ENCODE measurements around the gene LYSET.
"Not testable (repeated sequence)": the region's sequence is repeated elsewhere in the genome, so short reads cannot be mapped to it uniquely, and the experiment has no call there.

The LYSET gene

GRCh38 chr14:93169619-93170018 is 15.5 kb upstream of the LYSET start:
- DNase-seq, result not testable (repeated sequence)

GRCh38 chr14:93170141-93170540 is 15.0 kb upstream of the LYSET start:
- not testable (repeated sequence) for DNase-seq

DNA sequence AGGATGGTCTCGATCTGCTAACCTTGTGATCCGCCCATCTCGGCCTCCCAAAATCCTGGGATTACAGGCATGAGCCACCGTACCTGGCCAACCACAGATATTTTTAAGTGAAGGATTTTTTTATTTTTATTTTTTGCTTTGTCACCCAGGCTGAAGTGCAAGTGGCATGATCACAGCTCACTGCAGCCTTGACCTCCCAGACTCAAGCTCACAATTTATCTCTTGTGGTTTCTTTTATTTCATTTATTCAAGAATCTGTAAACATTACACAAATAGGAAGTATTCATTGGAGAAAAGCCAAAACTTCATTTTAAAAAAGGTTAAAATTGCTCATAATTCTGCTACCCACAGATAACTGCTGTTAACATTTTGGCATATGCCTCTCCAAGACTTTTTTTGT is 13.7 kb upstream of the LYSET start:
- no peak for DNase-seq

- DNase-seq, result no peak
These were observed 11.1 kb upstream of the LYSET start for GRCh38 chr14:93173943-93174395.

GRCh38 chr14:93174731-93175130 is 10.4 kb upstream of the LYSET start:
- not testable (repeated sequence) for DNase-seq

- no peak for DNase-seq
These were observed 9.6 kb upstream of the LYSET start for GRCh38 chr14:93175492-93175891.

DNA sequence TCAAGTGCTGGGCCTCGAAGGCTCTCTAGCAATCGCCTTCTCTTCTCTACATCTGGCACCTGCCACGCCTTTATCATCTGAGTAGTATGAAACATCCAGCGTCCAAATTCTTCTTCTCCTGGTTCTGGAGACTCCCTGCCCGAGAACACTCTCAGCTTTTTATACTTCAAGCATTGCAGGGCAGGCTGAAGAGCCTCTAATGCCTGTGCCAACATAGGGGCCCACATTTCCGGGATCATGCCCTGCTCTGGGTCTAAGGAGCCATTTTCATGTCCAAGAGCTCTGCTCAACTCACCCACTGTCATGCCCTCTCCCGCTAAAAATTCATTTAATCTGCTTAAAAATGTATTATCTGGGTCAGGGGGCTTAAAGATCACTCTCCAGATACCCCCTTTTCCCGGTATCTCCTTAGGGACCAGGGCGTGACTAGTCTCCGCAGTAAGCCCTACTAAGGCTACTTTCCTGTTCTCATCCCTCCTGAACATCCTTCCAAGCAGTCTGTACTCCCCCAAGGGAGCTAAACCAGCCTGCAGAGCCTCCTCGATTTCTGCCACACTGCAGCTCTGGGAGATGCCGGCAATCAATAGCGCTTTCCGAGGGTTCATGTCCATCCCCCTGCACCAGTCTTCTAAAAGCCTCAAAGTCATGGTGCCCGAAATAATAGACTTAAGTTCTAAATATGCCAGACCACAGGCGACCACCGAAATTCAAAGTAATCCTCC is 1.4 kb upstream of the LYSET start:
- no peak for DNase-seq

- no peak for DNase-seq
These were observed 218 bp downstream of the LYSET start for GRCh38 chr14:93185349-93185720.

DNA sequence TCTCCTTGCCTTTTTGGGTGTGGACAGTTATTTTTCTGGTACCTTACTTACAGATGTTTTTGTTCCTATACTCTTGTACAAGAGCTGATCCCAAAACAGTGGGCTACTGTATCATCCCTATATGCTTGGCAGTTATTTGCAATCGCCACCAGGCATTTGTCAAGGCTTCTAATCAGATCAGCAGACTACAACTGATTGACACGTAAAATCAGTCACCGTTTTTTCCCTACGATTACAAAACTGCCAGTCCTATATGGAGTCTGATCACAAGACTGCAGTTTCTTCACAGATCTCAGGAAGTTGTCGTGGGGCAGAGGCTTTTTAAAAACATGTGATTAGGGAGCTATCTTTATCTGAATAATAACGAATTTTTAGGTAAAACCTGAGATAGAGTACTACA is 1.3 kb downstream of the LYSET start:
- no peak for DNase-seq

GRCh38 chr14:93186956-93187355 is 1.8 kb downstream of the LYSET start:
- DNase-seq, result no peak

GRCh38 chr14:93195316-93195999 is 10.3 kb downstream of the LYSET start:
- no peak for DNase-seq

DNA sequence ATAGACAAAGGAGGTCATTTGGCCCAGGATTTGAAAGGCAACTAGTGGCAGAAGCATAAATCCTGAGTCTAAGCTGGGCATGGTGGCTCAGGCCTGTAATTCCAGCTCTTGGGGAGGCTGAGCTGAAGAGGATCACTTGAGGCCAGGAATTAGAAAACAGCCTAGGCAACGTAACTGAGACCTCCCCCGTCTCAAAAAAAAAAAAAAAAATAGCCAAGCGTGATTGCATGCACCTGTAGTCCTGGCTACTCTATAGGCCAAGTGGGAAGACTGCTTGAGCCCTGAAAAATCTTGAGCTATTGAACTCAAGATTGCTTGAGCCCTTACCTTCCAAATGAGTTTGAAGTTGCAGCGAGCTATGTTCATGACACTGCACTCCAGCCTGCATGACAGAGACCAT is 13.9 kb downstream of the LYSET start:
- no peak for DNase-seq

- DNase-seq, result no peak
These were observed 15.4 kb downstream of the LYSET start for GRCh38 chr14:93200553-93200952.

- DNase-seq, result no peak
These were observed 16.1 kb downstream of the LYSET start for GRCh38 chr14:93201155-93201704.

GRCh38 chr14:93206793-93207467 is 21.8 kb downstream of the LYSET start, which contains the start of the genes GON7 and UBR7:
Gene GON7 (minus strand): TSS chr14:93207065. CDS start chr14:93207037, 28 bp downstream.
Gene UBR7 (plus strand): TSS chr14:93207256. CDS start chr14:93207292, 36 bp downstream.
- peak; percentile 92 for DNase-seq

DNA sequence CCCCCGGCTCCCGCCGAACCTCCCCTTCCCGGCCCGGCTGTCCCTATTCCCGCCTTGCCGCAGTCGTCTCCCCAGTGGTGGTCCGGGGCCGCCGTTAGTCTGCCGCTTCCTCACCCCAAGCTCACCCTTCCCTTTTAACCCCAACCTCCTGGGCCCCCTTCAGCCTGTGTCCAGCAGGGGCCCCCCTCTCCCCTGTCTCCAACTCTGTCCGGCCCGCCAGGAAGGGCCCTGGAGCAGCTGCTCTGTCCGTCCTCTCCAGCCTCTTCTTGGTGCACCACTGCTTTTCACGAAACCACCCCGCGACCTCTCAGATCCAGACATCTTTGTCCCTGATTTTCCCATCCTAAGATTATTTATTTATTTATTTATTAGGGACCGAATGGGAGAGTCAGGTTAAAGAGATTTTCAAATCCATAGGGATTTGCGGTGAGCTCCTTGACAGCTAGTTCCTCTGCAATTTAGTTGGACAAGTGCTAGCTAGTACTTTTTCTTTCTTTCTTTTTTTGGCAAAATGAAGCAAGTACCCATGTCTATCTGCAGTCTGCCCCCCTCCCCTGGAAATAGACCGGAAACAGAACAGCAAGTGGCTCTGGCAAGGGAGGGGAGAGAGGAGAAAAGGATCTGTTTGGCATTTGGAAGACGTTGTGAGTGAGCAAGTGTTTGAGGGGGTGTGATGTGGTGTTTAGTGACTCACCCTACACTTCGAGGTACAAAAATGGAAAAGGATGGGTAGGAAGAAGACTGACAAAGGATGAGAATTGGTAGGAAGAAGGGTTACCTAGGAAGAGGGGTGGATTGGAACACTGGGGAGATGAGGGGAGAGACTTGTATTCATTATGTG is 22.6 kb downstream of the LYSET start:
- DNase-seq, result no peak

GRCh38 chr14:93212432-93212831 is 27.3 kb downstream of the LYSET start:
- no peak for DNase-seq

DNA sequence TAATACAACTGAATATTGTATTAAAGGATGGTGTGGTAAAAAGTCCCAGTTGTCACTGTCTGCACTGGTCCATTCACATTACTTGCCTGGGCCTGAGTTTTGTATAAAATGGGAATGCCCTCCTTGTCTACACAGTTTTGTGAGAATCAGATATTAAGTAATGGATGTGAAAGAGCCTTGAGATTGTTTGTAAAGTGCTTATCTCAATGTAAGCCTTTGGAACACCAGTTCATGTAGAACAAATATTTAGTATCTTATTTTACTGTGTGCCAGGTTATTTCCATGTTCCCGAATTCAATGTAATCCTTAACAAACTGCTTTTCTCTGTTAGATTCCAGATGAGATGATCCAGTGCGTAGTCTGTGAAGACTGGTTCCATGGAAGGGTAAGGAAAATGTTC is 29.5 kb downstream of the LYSET start:
- DNase-seq, result no peak

DNA sequence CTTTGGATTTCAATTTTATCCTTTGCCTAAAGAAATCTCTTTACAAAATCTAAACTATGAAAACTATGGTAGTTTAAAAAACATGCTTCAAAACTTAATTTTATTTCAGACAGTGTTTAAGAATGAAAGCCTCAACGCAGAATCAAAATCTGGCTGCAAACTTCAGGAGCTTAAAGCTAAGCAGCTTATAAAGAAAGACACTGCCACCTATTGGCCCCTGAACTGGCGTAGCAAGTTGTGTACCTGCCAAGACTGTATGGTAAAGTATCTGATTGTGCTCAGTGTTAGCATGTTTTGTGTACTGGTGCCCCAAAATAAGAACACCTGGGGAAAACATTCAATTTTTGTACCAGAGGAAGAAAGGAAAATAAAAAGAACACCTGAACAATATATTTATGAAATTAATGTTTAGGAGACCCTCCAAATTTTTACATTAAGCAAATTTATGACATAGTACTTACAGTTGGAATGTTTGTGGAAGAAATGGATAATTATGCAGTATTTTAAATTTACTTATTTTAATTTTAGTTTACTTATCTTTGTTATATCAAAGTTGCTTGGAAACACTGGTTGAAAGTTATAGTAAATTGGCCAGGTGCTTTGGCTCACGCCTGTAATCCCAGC is 34.1 kb downstream of the LYSET start:
- DNase-seq, result peak; percentile 22

GRCh38 chr14:93220509-93220908 is 35.4 kb downstream of the LYSET start:
- DNase-seq, result no peak

DNA sequence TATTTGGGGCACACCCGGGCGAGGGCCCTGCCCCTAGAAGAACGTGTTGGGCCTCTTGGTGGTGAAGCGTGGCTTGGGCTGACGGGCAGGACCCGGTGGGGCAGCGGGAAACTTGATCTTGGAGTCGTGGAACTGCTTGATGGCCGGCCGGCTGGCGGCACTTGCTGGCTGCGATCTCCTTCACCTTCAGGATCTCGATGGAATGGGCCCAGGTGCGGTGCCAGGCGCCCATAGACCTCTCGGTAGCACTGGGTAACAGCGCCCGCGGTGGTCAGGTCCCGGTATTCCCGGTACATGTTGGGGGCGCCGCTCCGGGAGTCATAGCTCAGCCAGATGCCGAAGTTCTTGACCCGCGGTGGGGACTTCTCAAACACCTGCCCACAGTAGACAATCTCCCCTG is 38.4 kb downstream of the LYSET start:
- DNase-seq, result no peak

DNA sequence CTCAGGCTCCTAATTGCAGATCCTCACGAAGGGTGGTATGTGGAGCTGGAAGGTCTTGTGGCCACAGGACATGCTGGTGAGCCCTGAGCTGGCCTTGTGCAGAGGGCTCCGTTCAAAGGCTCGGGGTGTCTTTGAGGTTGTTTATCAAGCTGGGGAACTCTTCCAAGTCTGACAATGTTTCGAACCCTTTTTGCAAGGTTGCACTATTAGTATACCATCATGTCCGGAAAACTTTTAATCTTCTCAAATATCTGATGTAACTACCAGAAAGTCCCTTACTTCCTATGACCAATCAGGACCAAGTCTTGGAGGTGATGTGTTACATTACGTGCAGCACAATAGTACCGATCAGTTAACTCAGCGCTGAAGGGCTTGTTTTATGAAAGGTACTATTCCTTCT is 43.4 kb downstream of the LYSET start:
- DNase-seq, result no peak

Measured in NCI-H2227 treated with DMSO at 0.1 percent for 48 hours (cell line).